ENCODE measurements around the gene CASP5.

Gene CASP5

DNA sequence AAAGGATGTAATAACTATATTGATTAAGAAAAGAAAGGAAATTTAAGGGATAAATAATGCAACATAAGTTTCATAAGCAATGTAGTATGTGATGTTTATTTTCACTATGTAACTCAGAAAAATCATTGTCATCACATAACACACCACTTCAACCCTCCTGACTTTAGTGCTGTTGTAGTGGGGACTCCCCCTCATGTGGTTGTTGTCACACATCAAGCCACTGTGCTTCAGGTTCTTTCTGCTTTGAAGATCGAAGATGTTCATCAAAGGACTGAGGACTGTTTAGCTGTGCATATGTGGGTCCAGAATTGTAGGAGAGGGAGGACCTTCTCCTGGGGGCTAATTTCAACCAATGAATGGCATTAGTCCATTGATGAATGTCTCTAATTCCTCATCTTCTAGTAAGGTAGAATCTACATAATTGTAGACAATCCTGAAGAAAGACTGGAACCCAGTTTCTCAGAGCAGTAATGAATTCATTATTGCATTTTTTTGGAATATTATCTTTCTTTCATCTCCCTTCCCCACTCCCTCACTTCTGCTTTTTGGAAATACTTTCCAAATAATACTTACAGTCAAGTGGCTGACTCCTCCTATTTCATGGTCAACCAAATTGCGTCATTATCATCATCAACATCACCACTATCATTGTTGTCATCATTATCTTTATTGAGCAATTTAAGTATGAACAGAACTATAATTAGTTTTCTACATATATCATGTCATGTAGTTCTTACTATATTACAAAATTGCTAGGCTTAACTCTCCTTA lies 31.9 kb upstream of the CASP5 start:
- DNase-seq (ENCODE audit: low read depth), result no peak
- TF ChIP-seq, protein P1, sequence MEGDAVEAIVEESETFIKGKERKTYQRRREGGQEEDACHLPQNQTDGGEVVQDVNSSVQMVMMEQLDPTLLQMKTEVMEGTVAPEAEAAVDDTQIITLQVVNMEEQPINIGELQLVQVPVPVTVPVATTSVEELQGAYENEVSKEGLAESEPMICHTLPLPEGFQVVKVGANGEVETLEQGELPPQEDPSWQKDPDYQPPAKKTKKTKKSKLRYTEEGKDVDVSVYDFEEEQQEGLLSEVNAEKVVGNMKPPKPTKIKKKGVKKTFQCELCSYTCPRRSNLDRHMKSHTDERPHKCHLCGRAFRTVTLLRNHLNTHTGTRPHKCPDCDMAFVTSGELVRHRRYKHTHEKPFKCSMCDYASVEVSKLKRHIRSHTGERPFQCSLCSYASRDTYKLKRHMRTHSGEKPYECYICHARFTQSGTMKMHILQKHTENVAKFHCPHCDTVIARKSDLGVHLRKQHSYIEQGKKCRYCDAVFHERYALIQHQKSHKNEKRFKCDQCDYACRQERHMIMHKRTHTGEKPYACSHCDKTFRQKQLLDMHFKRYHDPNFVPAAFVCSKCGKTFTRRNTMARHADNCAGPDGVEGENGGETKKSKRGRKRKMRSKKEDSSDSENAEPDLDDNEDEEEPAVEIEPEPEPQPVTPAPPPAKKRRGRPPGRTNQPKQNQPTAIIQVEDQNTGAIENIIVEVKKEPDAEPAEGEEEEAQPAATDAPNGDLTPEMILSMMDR (conservative IDR thresholded peaks at IDR 0.05; ENCODE audit: control insufficient read depth, insufficient read depth, low read depth, low read length), result no peak

DNA sequence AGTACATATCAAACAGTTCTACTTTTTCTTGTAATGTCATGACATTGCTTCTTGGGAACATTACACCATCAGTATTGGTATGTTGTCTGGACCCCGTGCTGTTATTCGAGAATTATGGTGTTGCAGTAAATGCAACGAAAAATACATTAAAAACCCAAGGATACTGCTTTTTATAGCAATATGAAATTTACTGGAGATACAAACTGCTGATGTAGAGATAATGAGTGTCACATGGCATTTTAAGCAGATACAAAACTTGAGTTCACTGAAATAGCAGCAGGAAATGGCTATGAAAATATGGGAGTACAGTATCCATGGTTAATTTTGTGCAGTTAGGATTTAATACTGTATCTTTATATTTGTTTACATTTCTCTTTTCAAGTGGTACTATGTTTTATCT lies 29.5 kb upstream of the CASP5 start:
- TF ChIP-seq, protein P1 (conservative IDR thresholded peaks at IDR 0.05; ENCODE audit: control insufficient read depth, insufficient read depth, low read depth, low read length), result no peak
- no peak overlapping the region for H3K4me3 ChIP-seq (ENCODE audit: control insufficient read depth, low read depth, low read length)
- DNase-seq (ENCODE audit: low read depth), result no peak

More for the DNA sequence above, 31.9 kb upstream of the CASP5 start:
- no peak overlapping the region for H3K4me3 ChIP-seq (ENCODE audit: control insufficient read depth, low read depth, low read length)

DNA sequence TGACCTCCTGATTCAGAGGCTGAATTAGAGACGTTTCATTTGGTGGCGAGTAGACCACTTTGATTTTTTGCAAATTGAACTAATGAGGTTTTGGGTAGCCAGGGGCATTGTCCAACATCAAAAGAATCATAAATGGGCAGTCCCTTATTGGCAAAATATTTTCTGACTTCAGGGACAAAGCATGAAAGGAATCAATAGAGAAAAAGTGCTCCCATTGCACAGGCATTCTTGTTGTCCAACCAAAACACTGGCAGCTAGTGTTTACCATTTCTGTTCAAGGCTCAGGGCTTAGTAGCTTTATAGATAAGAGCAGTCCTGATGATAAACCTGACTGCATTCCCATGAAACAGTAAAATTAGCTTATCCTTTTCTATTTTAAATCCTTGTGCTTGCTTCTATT lies 28.6 kb upstream of the CASP5 start:
- no peak overlapping the region for H3K4me3 ChIP-seq (ENCODE audit: control insufficient read depth, low read depth, low read length)
- no peak for DNase-seq (ENCODE audit: low read depth)
- TF ChIP-seq, protein P1 (conservative IDR thresholded peaks at IDR 0.05; ENCODE audit: control insufficient read depth, insufficient read depth, low read depth, low read length), result no peak

DNA sequence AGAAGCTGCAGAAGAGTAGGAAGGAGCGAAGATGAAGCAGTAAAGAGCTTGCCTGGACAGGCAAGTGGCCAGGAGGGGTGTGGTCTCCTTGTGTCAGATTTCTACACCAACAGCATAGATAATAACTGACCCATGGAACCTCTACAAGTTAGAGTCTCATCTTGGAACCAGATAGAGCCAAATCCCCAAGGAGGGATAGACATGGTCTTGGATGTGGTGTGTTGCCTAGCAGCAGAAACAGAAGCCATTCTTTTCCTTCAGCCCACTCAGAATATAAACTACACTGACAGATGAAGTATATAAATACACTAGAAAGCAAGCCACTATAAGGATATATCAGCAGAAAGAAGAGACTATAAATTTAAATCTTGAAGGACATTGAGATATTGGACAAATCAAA lies 26.5 kb upstream of the CASP5 start:
- H3K4me3 ChIP-seq (ENCODE audit: control insufficient read depth, low read depth, low read length), result no peak overlapping the region
- DNase-seq (ENCODE audit: low read depth), result no peak
- TF ChIP-seq, protein P1 (conservative IDR thresholded peaks at IDR 0.05; ENCODE audit: control insufficient read depth, insufficient read depth, low read depth, low read length), result no peak

DNA sequence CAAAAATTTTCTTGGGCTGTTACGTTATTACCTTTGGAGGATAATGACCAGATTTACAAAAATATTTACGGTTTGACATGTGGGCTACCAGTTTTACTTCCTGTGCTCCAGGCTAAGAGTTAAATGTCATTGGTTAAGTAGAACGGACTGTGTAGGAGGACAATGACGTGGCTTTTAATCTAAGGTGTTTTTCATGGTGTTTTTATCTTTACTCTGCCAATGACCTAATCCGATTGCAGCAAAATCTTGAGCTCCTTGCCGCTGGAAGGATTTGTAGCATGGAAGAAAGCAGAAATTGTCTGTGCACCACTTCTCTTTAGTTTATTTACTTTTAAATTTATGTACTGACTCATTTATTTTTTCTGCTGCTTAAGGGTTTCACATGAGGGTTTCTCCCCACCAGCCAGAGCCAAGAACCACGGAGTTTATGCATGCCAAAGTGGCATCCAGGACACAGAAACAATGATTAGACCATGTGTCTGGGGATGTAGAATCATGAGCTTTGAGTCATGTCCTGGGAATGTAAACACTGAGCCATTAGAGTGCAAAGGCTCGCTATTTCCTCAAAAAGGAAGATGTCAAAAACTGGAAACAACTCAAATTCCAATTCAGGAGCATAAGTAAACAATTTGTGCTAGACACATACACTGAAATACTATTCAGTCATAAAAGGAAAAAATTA lies 24.1 kb upstream of the CASP5 start:
- peak; percentile 98 for DNase-seq (ENCODE audit: low read depth)
- H3K4me3 ChIP-seq (ENCODE audit: control insufficient read depth, low read depth, low read length), result no peak overlapping the region
- TF ChIP-seq, protein P1 (conservative IDR thresholded peaks at IDR 0.05; ENCODE audit: control insufficient read depth, insufficient read depth, low read depth, low read length), result no peak

DNA sequence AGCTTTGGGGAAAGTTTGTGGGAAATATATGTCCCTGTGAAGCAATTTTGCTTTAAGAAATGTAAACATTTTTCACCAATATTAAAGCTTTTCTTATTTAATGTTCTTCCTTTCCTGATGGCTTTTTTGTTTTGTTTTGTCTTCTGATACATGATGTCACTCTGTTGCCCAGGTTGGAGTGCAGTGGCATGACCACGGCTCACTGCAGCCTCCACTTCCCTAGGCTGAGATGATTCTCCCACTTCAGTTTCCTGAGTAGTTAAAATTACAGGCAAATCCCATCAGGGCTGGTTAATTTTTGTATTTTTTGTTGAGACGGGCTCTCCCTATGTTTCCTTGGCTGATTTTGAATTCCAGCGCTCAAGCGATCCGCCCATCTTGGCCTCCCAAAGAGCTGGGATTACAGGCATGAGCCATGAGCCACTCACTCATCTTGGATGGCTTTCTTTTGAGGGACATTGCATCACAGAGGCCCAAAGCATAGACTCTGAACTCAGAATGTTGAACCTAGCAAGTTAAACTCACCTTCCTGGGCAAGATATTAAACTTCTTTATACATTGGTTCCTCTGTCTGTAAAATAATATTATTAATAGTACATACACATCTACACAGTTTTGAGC lies 22.8 kb upstream of the CASP5 start:
- DNase-seq (ENCODE audit: low read depth), result peak; percentile 44
- TF ChIP-seq, protein P1 (conservative IDR thresholded peaks at IDR 0.05; ENCODE audit: control insufficient read depth, insufficient read depth, low read depth, low read length), result no peak
- no peak overlapping the region for H3K4me3 ChIP-seq (ENCODE audit: control insufficient read depth, low read depth, low read length)

DNA sequence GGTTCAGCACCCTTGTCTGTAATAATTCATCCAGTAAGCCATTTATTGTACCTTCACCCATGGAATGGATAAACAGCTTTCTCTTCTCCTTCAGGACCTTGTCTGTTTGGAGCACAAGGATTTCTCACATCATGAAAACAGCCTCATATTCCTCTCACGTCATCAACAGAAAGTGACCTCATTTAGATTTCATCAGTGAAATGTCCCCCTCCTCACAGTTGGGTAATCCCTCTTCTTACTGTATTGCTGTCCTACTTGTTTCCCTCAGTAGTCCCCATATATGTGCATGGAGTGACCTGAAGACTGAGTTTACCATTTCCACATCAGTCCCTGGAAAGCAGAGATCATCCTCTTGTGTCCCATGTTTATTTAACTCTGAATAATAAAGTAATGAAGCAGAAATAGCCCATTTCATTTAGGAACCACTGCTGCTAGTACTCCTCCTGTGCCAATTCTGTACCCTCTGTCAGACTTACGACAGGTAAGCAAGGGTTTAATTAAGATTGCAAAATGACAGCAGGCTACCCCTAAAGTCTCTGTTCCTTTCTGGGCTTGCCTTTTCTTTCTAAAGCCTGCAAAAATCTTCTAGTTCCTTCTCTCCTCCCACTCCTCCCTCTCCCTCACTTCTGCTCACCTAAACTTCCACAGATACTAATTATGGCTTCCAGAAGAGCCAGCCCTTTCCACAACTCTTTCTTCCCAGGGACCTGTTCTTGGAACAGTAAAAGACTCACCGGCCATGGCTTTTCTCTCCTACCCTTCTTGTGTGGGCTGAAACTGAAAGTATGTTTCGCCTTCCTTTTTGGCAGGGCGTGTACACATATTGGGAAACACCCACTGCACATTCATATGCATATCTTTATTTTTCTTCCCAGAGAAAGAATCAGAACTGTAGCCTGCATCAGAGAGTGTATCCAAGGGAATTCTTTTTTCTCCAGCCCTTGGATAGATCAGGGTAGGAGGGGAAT lies 21.9 kb upstream of the CASP5 start, which contains the start of gene CARD16:
Gene CARD16 (minus strand): TSS at position 779 of the 968 bp plus-strand sequence. CDS start 38 bp downstream, at position 741.
- H3K4me3 ChIP-seq (ENCODE audit: control insufficient read depth, low read depth, low read length), result peak within 1 kb of the TSS; percentile 1
- DNase-seq (ENCODE audit: low read depth), result peak; percentile 73
